H1 (cell line): Measurements from ENCODE around the gene TBC1D9B. TPM values are rescaled to one million over a fixed set of nuclear protein-coding genes. Genes with fewer than 3 reads are reported as not detected.

ENCODE experiments used
- CTCF ChIA-PET: fragments of 300-600 bp; sonication (Branson Sonifier 250); formaldehyde crosslinking; loops from one replicate; lab custom pipeline; 2021; ENCODE audit not compliant: partially characterized antibody; lab: Charles Lee
- POLR2A ChIA-PET: fragments of 300-600 bp; sonication (Branson Sonifier 250); formaldehyde crosslinking; loops from one replicate; lab custom pipeline; 2021; ENCODE audit warnings: inconsistent platforms; ENCODE audit not compliant: partially characterized antibody; lab: Charles Lee
- DNase-seq, 2 experiments: peaks; one replicate each; pipeline versions ENCODE4 v3.0.0 to v3.0.0-alpha.2; 2010 to 2022; ENCODE audit warnings: low spot score in 2 of 2, low read depth in 1 of 2, mixed read lengths in 1 of 2
- FAIRE-seq: peaks from 2 replicates; lab custom pipeline; 2011; peaks lifted over from hg19 to GRCh38; lab: Jason Lieb, UNC
- H2AFZ ChIP-seq: 2 replicates; pipeline ENCODE4 v1.8.1; 2012; ENCODE audit warnings: low read length, inconsistent platforms
- H2AK5ac ChIP-seq: 2 replicates; pipeline ENCODE4 v1.6.1; 2013; ENCODE audit warnings: low read depth, low read length
- H2BK120ac ChIP-seq: replicated peaks from 2 replicates; pipeline ENCODE3; 2013; ENCODE audit warnings: low read depth, low read length, inconsistent platforms
- H2BK12ac ChIP-seq: 2 replicates; pipeline ENCODE4 v1.6.1; 2013; ENCODE audit warnings: low read depth, low read length
- H2BK15ac ChIP-seq: 2 replicates; pipeline ENCODE4 v1.6.1; 2013; ENCODE audit warnings: low read length
- H2BK20ac ChIP-seq: 2 replicates; pipeline ENCODE4 v1.6.1; 2013; ENCODE audit warnings: low read length
- H2BK5ac ChIP-seq: 2 replicates; pipeline ENCODE4 v1.6.1; 2013; ENCODE audit warnings: low read depth, low read length
- H3K14ac ChIP-seq: 2 replicates; pipeline ENCODE4 v1.6.1; 2013; ENCODE audit warnings: inconsistent platforms; ENCODE audit not compliant: insufficient read length
- H3K18ac ChIP-seq: 2 replicates; pipeline ENCODE4 v1.6.1; 2013; ENCODE audit warnings: low read length; ENCODE audit errors: extremely low read depth
- H3K23ac ChIP-seq: 2 replicates; pipeline ENCODE4 v1.6.1; 2013; ENCODE audit warnings: inconsistent platforms; ENCODE audit not compliant: insufficient read length
- H3K23me2 ChIP-seq: 2 replicates; pipeline ENCODE4 v1.6.1; 2013; ENCODE audit warnings: low read depth, low read length
- H3K27ac ChIP-seq: 2 replicates; pipeline ENCODE4 v1.6.1; 2011; ENCODE audit warnings: low read depth, low read length, inconsistent platforms
- H3K27me3 ChIP-seq, 4 experiments: replicated peaks in 1 of 4; 1 replicate in 1 of 4; 2 replicates in 3 of 4; pipeline versions ENCODE4 v1.6.1 to v1.8.1; 2011 to 2013; ENCODE audit warnings: low read length in 3 of 4, mild to moderate bottlenecking in 3 of 4, inconsistent platforms in 2 of 4, mixed read lengths in 2 of 4, moderate library complexity in 1 of 4; ENCODE audit not compliant: control insufficient read depth in 3 of 4, insufficient read depth in 3 of 4; ENCODE audit errors: extremely low read depth in 1 of 4
- H3K36me3 ChIP-seq, 4 experiments: 2 replicates each; pipeline versions ENCODE4 v1.6.1 to v1.8.1; 2011 to 2013; ENCODE audit warnings: mild to moderate bottlenecking in 4 of 4, low read length in 3 of 4, moderate library complexity in 2 of 4, control low read depth in 1 of 4, inconsistent platforms in 1 of 4; ENCODE audit not compliant: insufficient read depth in 4 of 4, control insufficient read depth in 2 of 4
- H3K4ac ChIP-seq: replicated peaks from 2 replicates; pipeline ENCODE3; 2013; ENCODE audit warnings: low read length, low read depth, mixed read lengths, inconsistent platforms; ENCODE audit not compliant: insufficient read length
- H3K4me1 ChIP-seq, 4 experiments: replicated peaks in 1 of 4; 1 replicate in 1 of 4; 2 replicates in 3 of 4; pipeline versions ENCODE4 v1.6.1 to v1.8.1; 2011 to 2013; ENCODE audit warnings: low read length in 3 of 4, inconsistent platforms in 2 of 4, mixed read lengths in 1 of 4; ENCODE audit not compliant: insufficient read depth in 4 of 4, control insufficient read depth in 3 of 4
- H3K4me2 ChIP-seq, 2 experiments: 2 replicates each; pipeline versions ENCODE4 v1.6.1 to v1.8.1; 2011 to 2013; ENCODE audit warnings: low read depth in 2 of 2, low read length in 2 of 2, control low read depth in 1 of 2, inconsistent platforms in 1 of 2, mild to moderate bottlenecking in 1 of 2; ENCODE audit not compliant: insufficient read depth in 1 of 2
- H3K4me3 ChIP-seq, 4 experiments: fragments of 200-600, 300-600 bp in 1 of 4; sonication (generic), shearing (Covaris generic), sonication (Bioruptor Twin) in 1 of 4; 2 replicates each; pipeline versions ENCODE4 v1.5.1 to v1.8.1; 2011 to 2016; ENCODE audit warnings: low read length in 4 of 4, low read depth in 3 of 4, control low read depth in 2 of 4, inconsistent platforms in 2 of 4, mild to moderate bottlenecking in 2 of 4, mixed read lengths in 1 of 4, moderate library complexity in 1 of 4; ENCODE audit not compliant: insufficient read depth in 2 of 4; ENCODE audit errors: extremely low read depth in 1 of 4
- H3K56ac ChIP-seq: replicated peaks from 2 replicates; pipeline ENCODE3; 2013; ENCODE audit warnings: low read depth, mild to moderate bottlenecking, mixed read lengths, low read length, inconsistent platforms; ENCODE audit not compliant: insufficient read length
- H3K79me1 ChIP-seq: 2 replicates; pipeline ENCODE4 v1.6.1; 2013; ENCODE audit warnings: low read depth, low read length, control low read depth
- H3K79me2 ChIP-seq, 2 experiments: 2 replicates each; pipeline versions ENCODE4 v1.6.1 to v1.8.1; 2012 to 2013; ENCODE audit warnings: low read length in 2 of 2, mild to moderate bottlenecking in 2 of 2, inconsistent platforms in 1 of 2; ENCODE audit not compliant: insufficient read depth in 2 of 2, control insufficient read depth in 1 of 2
- H3K9ac ChIP-seq, 4 experiments: replicated peaks in 1 of 4; 1 replicate in 1 of 4; 2 replicates in 3 of 4; pipeline versions ENCODE4 v1.6.1 to v1.8.1; 2011 to 2013; ENCODE audit warnings: low read depth in 3 of 4, low read length in 3 of 4, control low read depth in 2 of 4, mild to moderate bottlenecking in 2 of 4, moderate library complexity in 2 of 4, inconsistent platforms in 1 of 4; ENCODE audit errors: extremely low read depth in 1 of 4
- H3K9me3 ChIP-seq, 2 experiments: 2 replicates each; pipeline versions ENCODE4 v1.6.1 to v1.8.1; 2012 to 2013; ENCODE audit warnings: mild to moderate bottlenecking in 2 of 2, moderate library complexity in 2 of 2, control low read depth in 1 of 2, inconsistent platforms in 1 of 2, low read depth in 1 of 2, low read length in 1 of 2, mixed read lengths in 1 of 2; ENCODE audit not compliant: insufficient read depth in 2 of 2
- H4K20me1 ChIP-seq, 2 experiments: replicated peaks in 1 of 2; 2 replicates each; pipeline versions ENCODE3 to v1.8.1; 2011 to 2013; ENCODE audit warnings: inconsistent platforms in 2 of 2, low read length in 2 of 2, mild to moderate bottlenecking in 1 of 2; ENCODE audit not compliant: insufficient read depth in 2 of 2, control insufficient read depth in 1 of 2
- H4K5ac ChIP-seq: 2 replicates; pipeline ENCODE4 v1.6.1; 2013; ENCODE audit warnings: low read length, low read depth, mixed read lengths, inconsistent platforms; ENCODE audit not compliant: insufficient read length
- H4K8ac ChIP-seq: 2 replicates; pipeline ENCODE4 v1.8.0; 2013; ENCODE audit warnings: mild to moderate bottlenecking, moderate library complexity, low read length, inconsistent platforms; ENCODE audit not compliant: insufficient read depth; ENCODE audit errors: extremely low read depth
- H4K91ac ChIP-seq: replicated peaks from 2 replicates; pipeline ENCODE3; 2013; ENCODE audit warnings: low read length, mixed read lengths, inconsistent platforms; ENCODE audit not compliant: insufficient read length
- CBX5 ChIP-seq: fragments of 300-800, 300-1000 bp; sonication (generic); IDR thresholded peaks from 2 replicates; pipeline ENCODE4 v1.7.1; 2016; ENCODE audit warnings: antibody characterized with exemption, low read length, low read depth
- CBX8 ChIP-seq: fragments of 300-800, 300-1000 bp; sonication (generic); IDR thresholded peaks from 2 replicates; pipeline ENCODE4 v1.7.1; 2016; ENCODE audit warnings: low read depth, low read length, borderline replicate concordance
- CHD1 ChIP-seq: IDR thresholded peaks from 2 replicates; pipeline ENCODE4 v1.6.1; 2012; ENCODE audit warnings: low read depth, low read length, improper control_type of control experiment
- PHF8 ChIP-seq: fragments of 200-600 bp; sonication (generic); conservative IDR thresholded peaks from 2 replicates; pipeline ENCODE4 v1.7.1; 2012; ENCODE audit warnings: low read depth, mild to moderate bottlenecking, inconsistent platforms, low read length, moderate library complexity
- RFX5 ChIP-seq: IDR thresholded peaks from 2 replicates; pipeline ENCODE4 v1.6.1; 2011; ENCODE audit warnings: low read depth, low read length, improper control_type of control experiment, borderline replicate concordance
- RXRA ChIP-seq: IDR thresholded peaks from 2 replicates; pipeline ENCODE4 v1.6.1; 2011; ENCODE audit warnings: low read depth, mild to moderate bottlenecking, low read length, moderate library complexity; ENCODE audit not compliant: insufficient read depth
- SP4 ChIP-seq: IDR thresholded peaks from 2 replicates; pipeline ENCODE4 v1.6.1; 2012; ENCODE audit warnings: low read length, inconsistent platforms
- SRF ChIP-seq: IDR thresholded peaks from 2 replicates; pipeline ENCODE4 v1.6.1; 2011; ENCODE audit warnings: mild to moderate bottlenecking, low read depth, low read length, moderate library complexity
- SUZ12 ChIP-seq: fragments of 200-600 bp; sonication (generic); IDR thresholded peaks from 2 replicates; pipeline ENCODE4 v1.6.1; 2012; ENCODE audit warnings: mild to moderate bottlenecking, inconsistent platforms, low read length, moderate library complexity, mixed read lengths
- TAF1 ChIP-seq: IDR thresholded peaks from 2 replicates; pipeline ENCODE4 v1.6.1; 2011; ENCODE audit warnings: mild to moderate bottlenecking, low read depth, low read length
- TAF7 ChIP-seq: optimal IDR thresholded peaks from 2 replicates; pipeline ENCODE3; 2011; ENCODE audit warnings: low read depth, mild to moderate bottlenecking, inconsistent platforms, low read length, moderate library complexity, borderline replicate concordance
- WGBS, 2 experiments: shearing (Covaris generic) in 1 of 2; methylation state at CpG; one replicate each; pipeline versions ENCODE4 v1.1.6 to v1.1.7; 2013 to 2015; ENCODE audit warnings: low lambda C conversion rate in 2 of 2, mixed read lengths in 2 of 2, inconsistent platforms in 1 of 2, low coverage in 1 of 2, missing lambda C conversion rate in 1 of 2; ENCODE audit not compliant: insufficient replicate concordance in 2 of 2, insufficient coverage in 1 of 2, insufficient read length in 1 of 2; ENCODE audit errors: extremely low coverage in 1 of 2, missing lambda C conversion rate in 1 of 2; 5-methylcytosine and 5-hydroxymethylcytosine counted together
- polyA plus RNA-seq, 7 experiments: library from polyadenylated mRNA; depleted of rRNA in 3 of 7; stranded (reverse) in 5 of 7; unstranded in 2 of 7; fragments of >200 nt in 5 of 7; fragments of 200-250 nt in 2 of 7; gene quantifications; 1 replicate in 5 of 7; 2 replicates in 1 of 7; 4 replicates in 1 of 7; pipeline versions ENCODE4 v1.2.1 to v1.2.3, GENCODE V29; 2011 to 2013; ENCODE audit warnings: missing spikeins in 2 of 7, mixed read lengths in 2 of 7
- total RNA-seq: library from RNA; stranded (reverse); fragmentation: NEBNext Ultra II Directional; extraction: Animal tissue kit (Norgen Biotek cat#: 25700); gene quantifications from 2 replicates; pipeline ENCODE4 v1.2.1, GENCODE V29; 2021
- TF ChIP-seq, protein P1 (sequence below): IDR thresholded peaks from 2 replicates; pipeline ENCODE4 v1.6.1; 2012; ENCODE audit warnings: inconsistent platforms

Gene TBC1D9B
- total and polyA plus RNA-seq, 2 of the 8 experiments (the other 6 are each of a cell fraction or from before 2014, with no cell fraction given), result 33.6 to 57.1 TPM

DNA sequence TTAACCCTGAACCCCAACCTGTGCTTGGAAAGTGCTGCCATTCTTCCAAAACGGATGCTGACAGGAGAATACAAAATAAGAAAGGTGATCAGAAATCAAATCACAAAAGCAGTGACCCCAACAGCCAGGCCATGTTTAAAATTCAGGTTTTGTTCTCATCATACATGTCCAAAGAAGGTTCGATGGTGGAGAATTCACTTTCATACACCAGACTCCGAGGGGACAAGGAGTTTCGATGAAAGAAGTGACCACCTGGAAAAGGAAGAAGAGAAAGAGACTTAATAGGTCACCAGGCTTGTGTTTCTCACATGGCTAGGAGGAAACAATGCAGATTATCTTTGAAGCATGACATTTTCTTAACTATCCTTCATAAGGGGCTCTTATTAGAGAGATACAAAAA, 12.5 kb upstream of the TBC1D9B start:
- Histone ChIP-seq H2BK12ac (no peak overlapping the region), H3K56ac (no peak overlapping the region), H2AK5ac (no peak overlapping the region), H3K14ac (no peak overlapping the region), H2BK20ac (no peak overlapping the region), H3K27ac (no peak overlapping the region), H3K4me1 (peaks cover 0 to 8% (median 4%) of the 10 kb centered on the region in 4 experiments; a peak in 6 of 7 replicates), H4K5ac (no peak overlapping the region), H2BK5ac (no peak overlapping the region), H3K79me1 (no peaks in the 10 kb centered on the region), H2BK15ac (no peak overlapping the region), H3K9me3 (no peaks in the 10 kb centered on the region), H3K27me3 (no peaks in the 10 kb centered on the region), H2BK120ac (no peak overlapping the region), H3K4me2 (no peak overlapping the region), H3K23ac (no peak overlapping the region), H2AFZ (no peak overlapping the region), H3K4ac (no peak overlapping the region), H3K18ac (no peak overlapping the region), H3K79me2 (no peaks in the 10 kb centered on the region), H3K23me2 (no peaks in the 10 kb centered on the region), H3K4me3 (no peak overlapping the region), H4K20me1 (no peaks in the 10 kb centered on the region), H3K36me3 (no peaks in the 10 kb centered on the region), H3K9ac (no peak overlapping the region), H4K91ac (no peak overlapping the region), H4K8ac (no peak overlapping the region)
- no peak for TF ChIP-seq PHF8
- TF ChIP-seq, protein P1, sequence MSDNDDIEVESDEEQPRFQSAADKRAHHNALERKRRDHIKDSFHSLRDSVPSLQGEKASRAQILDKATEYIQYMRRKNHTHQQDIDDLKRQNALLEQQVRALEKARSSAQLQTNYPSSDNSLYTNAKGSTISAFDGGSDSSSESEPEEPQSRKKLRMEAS, result no peak
- no peak for TF ChIP-seq SUZ12
- no peak for TF ChIP-seq TAF1
- no peak for TF ChIP-seq RFX5
- no peak for TF ChIP-seq CBX5
- no peak for TF ChIP-seq TAF7
- no peak for TF ChIP-seq CHD1
- TF ChIP-seq RXRA, result no peak
- no peak for TF ChIP-seq SRF
- TF ChIP-seq SP4, result no peak
- TF ChIP-seq CBX8, result no peak
- POLR2A ChIA-PET, result no interaction called here
- FAIRE-seq, result no peak
- CTCF ChIA-PET, result interaction anchor here (0.6 kb wide), 1 partner anchor 317 kb away, joined by 3 read pairs; no protein-coding TSS in a partner anchor
- no peak for DNase-seq
- 88% methylated on average over 4 of the region's 4 CpGs; no CpG with 5 or more reads in 1 of the 2 experiments for WGBS, 2 experiments
